HepG2 (cell line): ENCODE results near the gene RAB34. TPM values are rescaled to one million over a fixed set of nuclear protein-coding genes. Genes with fewer than 3 reads are reported as not detected.

Experiments
- ATF6 ChIP-seq: sonication (generic); formaldehyde crosslinking; conservative IDR thresholded peaks from 2 replicates; pipeline ENCODE4 v1.4.0; 2020; ENCODE audit warnings: missing genetic modification reagents
- FIP1L1 ChIP-seq: fragments of 200-400 bp; formaldehyde crosslinking; IDR thresholded peaks from 2 replicates; pipeline ENCODE4 v1.6.1; 2018; ENCODE audit warnings: low read depth, mild to moderate bottlenecking, low read length, moderate library complexity, borderline replicate concordance; ENCODE audit not compliant: insufficient read depth
- HNRNPL ChIP-seq: fragments of 200-400 bp; formaldehyde crosslinking; IDR thresholded peaks from 2 replicates; pipeline ENCODE4 v1.6.1; 2017; ENCODE audit warnings: mild to moderate bottlenecking, low read depth, low read length
- IRF9 ChIP-seq: sonication (generic); formaldehyde crosslinking; IDR thresholded peaks from 2 replicates; pipeline ENCODE4 v1.8.0; 2022; ENCODE audit warnings: missing genetic modification reagents, mild to moderate bottlenecking, borderline replicate concordance
- MEIS1 ChIP-seq: sonication (generic); formaldehyde crosslinking; IDR thresholded peaks from 2 replicates; pipeline ENCODE4 v1.9.0; 2021; ENCODE audit warnings: mild to moderate bottlenecking, missing genetic modification reagents, moderate library complexity, borderline replicate concordance
- PREB ChIP-seq: sonication (generic); formaldehyde crosslinking; IDR thresholded peaks from 2 replicates; pipeline ENCODE4 v1.4.0; 2020; ENCODE audit warnings: missing genetic modification reagents
- PRPF4 ChIP-seq: fragments of 200-400 bp; formaldehyde crosslinking; IDR thresholded peaks from 2 replicates; pipeline ENCODE4 v1.6.1; 2016; ENCODE audit warnings: low read length, low read depth; ENCODE audit not compliant: poor library complexity, severe bottlenecking
- REXO4 ChIP-seq: sonication (generic); formaldehyde crosslinking; IDR thresholded peaks from 2 replicates; pipeline ENCODE4 v1.8.0; 2022; ENCODE audit warnings: missing genetic modification reagents, mild to moderate bottlenecking, borderline replicate concordance
- RFX3 ChIP-seq: IDR thresholded peaks from 2 replicates; pipeline ENCODE4 v1.6.1; 2016; ENCODE audit warnings: missing biosample characterization, missing genetic modification reagents
- SAP130 ChIP-seq: IDR thresholded peaks from 2 replicates; pipeline ENCODE4 v1.6.1; 2016; ENCODE audit warnings: low read depth
- SOX13 ChIP-seq, 3 experiments: fragments of 450-650 bp in 1 of 3; sonication (generic) in 1 of 3; formaldehyde crosslinking in 1 of 3; IDR thresholded peaks in 2 of 3; conservative IDR thresholded peaks in 1 of 3; 2 replicates each; pipeline versions ENCODE4 v1.5.0 to v1.6.1; 2016 to 2020; ENCODE audit warnings: antibody characterized with exemption in 1 of 3, mild to moderate bottlenecking in 1 of 3, missing compliant biosample characterization in 1 of 3, missing genetic modification reagents in 1 of 3, moderate library complexity in 1 of 3
- TBX3 ChIP-seq: fragments of 450-650 bp; IDR thresholded peaks from 2 replicates; pipeline ENCODE4 v1.6.1; 2017; ENCODE audit warnings: antibody characterized with exemption, mild to moderate bottlenecking, inconsistent platforms, borderline replicate concordance
- TFDP2 ChIP-seq: sonication (generic); formaldehyde crosslinking; IDR thresholded peaks from 2 replicates; pipeline ENCODE4 v1.4.0; 2020; ENCODE audit warnings: missing genetic modification reagents
- ZBTB44 ChIP-seq: sonication (generic); formaldehyde crosslinking; IDR thresholded peaks from 2 replicates; pipeline ENCODE4 v1.4.0; 2020; ENCODE audit warnings: missing genetic modification reagents
- ZEB1 ChIP-seq: IDR thresholded peaks from 2 replicates; pipeline ENCODE4 v1.6.1; 2012; ENCODE audit warnings: mild to moderate bottlenecking, low read depth, inconsistent platforms; ENCODE audit not compliant: insufficient replicate concordance
- ZNF296 ChIP-seq: sonication (generic); formaldehyde crosslinking; conservative IDR thresholded peaks from 2 replicates; pipeline ENCODE4 v1.5.0; 2020; ENCODE audit warnings: mild to moderate bottlenecking, missing genetic modification reagents
- ZNF580 ChIP-seq: IDR thresholded peaks from 2 replicates; pipeline ENCODE4 v1.6.1; 2016; ENCODE audit warnings: low read depth, borderline replicate concordance
- ZNF704 ChIP-seq: sonication (generic); formaldehyde crosslinking; IDR thresholded peaks from 2 replicates; pipeline ENCODE4 v1.8.1; 2023; ENCODE audit warnings: mild to moderate bottlenecking, inconsistent platforms, moderate library complexity, missing genetic modification reagents, borderline replicate concordance
- polyA plus RNA-seq, 8 experiments: library from polyadenylated mRNA; depleted of rRNA in 3 of 8; stranded (reverse) in 7 of 8; unstranded in 1 of 8; fragments of >200 nt; fragmentation: Illumina TruSeq in 4 of 8; extraction: Trizol in 4 of 8; gene quantifications; 2 replicates each; pipeline versions ENCODE4 v1.2.1 to v1.2.3, GENCODE V29; 2011 to 2016; ENCODE audit warnings: low read depth in 4 of 8, missing spikeins in 1 of 8, mixed read lengths in 1 of 8; ENCODE audit not compliant: insufficient read depth in 1 of 8
- total RNA-seq, 5 experiments: library from RNA; depleted of rRNA; stranded (reverse); fragments of >200 nt; fragmentation: Illumina TruSeq; extraction: Trizol; gene quantifications; 2 replicates each; pipeline ENCODE4 v1.2.3, GENCODE V29; 2016; ENCODE audit warnings: low read depth in 1 of 5

The RAB34 gene
- total and polyA plus RNA-seq, 2 of the 13 experiments (the other 11 are each of a cell fraction or from before 2014, with no cell fraction given): 0.49 TPM; not detected in 1

- no peak for TF ChIP-seq ZNF704 (CRISPR knock-in tag)
- no peak for TF ChIP-seq FIP1L1
- TF ChIP-seq SAP130 (CRISPR knock-in tag): peak; percentile 89
- TF ChIP-seq SOX13 (IDR thresholded peaks at IDR 0.05): no peak
- TF ChIP-seq SOX13 (CRISPR knock-in tag; conservative IDR thresholded peaks at IDR 0.05 in 1 of 2, IDR thresholded peaks at IDR 0.05 in 1 of 2): peak in 1 of 2 experiments; percentile 80; a peak in 2 of 4 replicates
- TF ChIP-seq RFX3 (CRISPR knock-in tag): no peak
- TF ChIP-seq PREB: no peak
- no peak for TF ChIP-seq REXO4 (CRISPR knock-in tag)
- TF ChIP-seq TFDP2: no peak
- no peak for TF ChIP-seq ZNF296 (CRISPR knock-in tag)
- TF ChIP-seq IRF9 (CRISPR knock-in tag): 0 out of 2 replicates have a peak, but pooled peaks have one; percentile 22
- peak; percentile 19; the same call in 1 of the 2 replicates for TF ChIP-seq ZNF580 (CRISPR knock-in tag)
- TF ChIP-seq MEIS1 (CRISPR knock-in tag): peak; percentile 48; the same call in 1 of the 2 replicates
- peak; percentile 72; the same call in 1 of the 2 replicates for TF ChIP-seq HNRNPL
- TF ChIP-seq TBX3: no peak
- no peak for TF ChIP-seq ZBTB44 (CRISPR knock-in tag)
- no peak for TF ChIP-seq PRPF4
- TF ChIP-seq ZEB1: no peak
- TF ChIP-seq ATF6: no peak
These were observed 27.5 kb upstream of the RAB34 start (continued) for GRCh38 chr17:28744972-28745785.
